T47D (cell line): ENCODE data around the gene TSPYL6.
A peak's percentile ranks its signal among the peaks of the same experiment; 100 is the strongest.

Experiments
- DNase-seq, 2 experiments: peaks; one replicate each; pipeline versions ENCODE4 v3.0.0 to v3.0.0-alpha.2; 2011 to 2012; ENCODE audit warnings: low read depth in 1 of 2, low spot score in 1 of 2
- JUND ChIP-seq: IDR thresholded peaks from 2 replicates; pipeline ENCODE4 v1.6.1; 2012; ENCODE audit warnings: low read depth
- in situ Hi-C: cut with HindIII; loops from 2 replicates; pipeline ENCODE4 v1.10.0; 2016; ENCODE audit warnings: low sequenced_read_pairs, low pct_unique_long_range_greater_than_20kb

The TSPYL6 gene

GRCh38 chr2:54207666-54208195 lies 48.3 kb downstream of the TSPYL6 start:
- TF ChIP-seq JUND = no peak
- in situ Hi-C loops = no loop called here
- DNase-seq = no peak

GRCh38 chr2:54206596-54206995 lies 49.4 kb downstream of the TSPYL6 start:
- peak; percentile 11 to 41 for DNase-seq
- in situ Hi-C loops = no loop called here
- no peak for TF ChIP-seq JUND

- DNase-seq = no peak
- no peak for TF ChIP-seq JUND
- in situ Hi-C loops = no loop called here
These were observed 51.6 kb downstream of the TSPYL6 start for GRCh38 chr2:54204476-54204875.
